ENCODE results near the gene SYNPR.
A peak's percentile ranks its signal among the peaks of the same experiment; 100 is the strongest.

SYNPR gene

DNA sequence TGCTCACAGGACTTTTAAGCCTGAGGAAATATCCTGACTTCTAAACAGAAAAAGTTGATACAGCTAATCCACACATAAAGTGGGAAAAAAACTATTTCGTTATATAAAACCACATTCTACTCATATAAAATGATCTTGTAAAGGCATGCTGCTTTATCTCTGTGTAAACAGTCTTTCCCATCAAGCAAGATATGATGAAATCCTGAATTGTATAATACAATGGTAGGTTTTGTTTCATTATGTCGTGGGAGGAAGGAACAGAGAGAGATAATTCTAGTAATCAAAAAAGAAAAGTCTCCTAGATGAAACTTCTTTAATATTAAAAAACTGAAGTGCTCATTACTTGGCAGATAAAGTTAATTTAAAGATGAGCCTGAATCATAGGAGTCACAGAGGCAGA, 281.8 kb downstream of the SYNPR start:
- DNase-seq = no peak

DNA sequence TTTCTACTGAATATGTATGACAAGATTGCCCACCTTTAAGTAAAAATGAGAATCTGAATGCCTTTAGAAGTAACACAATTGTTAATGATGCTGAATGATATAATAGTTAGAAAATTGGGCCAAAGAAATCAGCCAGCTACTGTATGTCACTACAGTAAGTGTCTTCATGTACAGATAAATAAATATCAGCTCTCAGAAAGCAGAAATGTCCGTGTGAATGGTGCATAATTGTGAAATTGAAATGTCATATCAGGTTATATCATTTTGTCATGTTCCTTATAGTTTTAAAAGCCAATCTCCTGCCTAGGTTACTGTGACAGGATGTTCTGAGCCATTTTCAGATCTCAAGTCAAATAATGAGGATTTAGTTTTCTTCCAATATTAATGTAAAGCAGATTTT, 283.8 kb downstream of the SYNPR start:
- DNase-seq = no peak

DNA sequence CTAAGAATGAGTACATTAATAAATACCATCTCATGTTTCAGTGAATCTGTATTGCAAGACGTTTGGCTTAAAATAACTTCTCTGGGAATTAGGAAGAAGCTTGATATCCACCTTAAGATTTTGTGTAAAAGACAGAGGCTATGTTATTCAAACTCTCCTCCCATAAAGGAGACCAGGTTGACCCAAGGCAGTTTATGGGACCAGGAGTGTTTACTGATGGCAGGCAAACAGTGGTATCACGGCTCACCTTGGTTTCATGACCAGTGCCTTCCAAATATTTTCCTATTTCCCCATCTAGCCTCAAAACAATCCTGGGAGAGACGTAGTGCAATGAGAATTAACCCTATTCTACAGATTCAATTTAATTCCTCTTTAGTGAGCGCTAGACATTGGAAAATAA, 284.2 kb downstream of the SYNPR start:
- no peak for DNase-seq

DNA sequence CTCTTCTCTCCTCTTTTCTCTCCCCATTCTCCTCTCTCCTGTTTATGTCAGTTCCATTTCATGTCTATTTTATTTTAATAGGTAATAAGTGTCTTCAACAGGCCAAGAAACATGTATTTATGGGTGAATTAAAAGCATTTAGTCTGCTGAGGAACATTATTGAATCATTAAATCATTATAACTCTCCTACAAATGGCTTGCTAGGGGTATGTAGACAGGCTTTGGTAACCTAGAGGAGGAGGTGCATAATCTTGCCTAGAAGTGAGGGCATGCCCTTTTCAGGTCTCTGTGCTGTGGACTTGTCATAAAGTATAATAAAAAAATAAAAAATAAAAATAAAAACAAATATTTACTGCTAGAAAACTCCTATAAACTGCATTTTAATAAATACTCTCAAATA, 285.5 kb downstream of the SYNPR start:
- DNase-seq = no peak

DNA sequence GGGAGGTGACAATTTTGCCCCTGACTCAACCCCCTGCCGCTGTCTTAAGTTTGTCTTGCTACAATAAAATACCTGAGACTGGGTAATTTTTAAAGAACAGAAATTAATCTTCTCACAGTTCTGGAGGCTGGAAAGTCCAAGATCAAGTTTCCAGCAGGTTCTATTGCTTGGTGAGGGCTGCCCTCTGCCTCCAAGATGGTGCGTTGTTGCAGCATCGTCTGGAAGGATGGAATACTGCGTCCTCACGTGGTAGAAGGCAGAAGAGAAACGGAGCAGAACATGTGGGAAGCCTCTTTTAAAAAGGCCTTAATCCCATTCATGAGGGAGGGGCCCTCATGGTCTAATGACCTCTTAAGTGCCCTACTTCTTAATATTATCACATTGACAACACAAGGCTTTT, 287.1 kb downstream of the SYNPR start:
- no peak for DNase-seq

DNA sequence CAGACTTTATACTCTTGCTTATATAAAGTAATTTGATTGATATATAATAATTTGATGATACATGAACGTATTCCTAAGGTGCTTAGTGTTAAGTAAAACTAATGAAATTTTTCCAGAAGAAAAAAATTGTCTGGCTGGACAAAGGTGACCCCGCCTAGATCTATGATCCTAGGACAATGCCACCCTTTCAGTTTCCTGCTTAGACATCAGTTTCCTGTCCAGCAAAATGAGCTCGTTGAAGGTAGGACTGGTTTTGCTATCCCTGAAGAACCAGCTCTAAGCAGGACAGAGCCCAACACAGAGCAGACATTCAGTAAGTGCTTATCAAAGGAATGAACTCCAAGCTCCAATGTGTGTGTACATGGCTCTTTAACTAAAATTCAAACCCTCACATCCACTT, 293.6 kb downstream of the SYNPR start:
- DNase-seq = no peak

DNA sequence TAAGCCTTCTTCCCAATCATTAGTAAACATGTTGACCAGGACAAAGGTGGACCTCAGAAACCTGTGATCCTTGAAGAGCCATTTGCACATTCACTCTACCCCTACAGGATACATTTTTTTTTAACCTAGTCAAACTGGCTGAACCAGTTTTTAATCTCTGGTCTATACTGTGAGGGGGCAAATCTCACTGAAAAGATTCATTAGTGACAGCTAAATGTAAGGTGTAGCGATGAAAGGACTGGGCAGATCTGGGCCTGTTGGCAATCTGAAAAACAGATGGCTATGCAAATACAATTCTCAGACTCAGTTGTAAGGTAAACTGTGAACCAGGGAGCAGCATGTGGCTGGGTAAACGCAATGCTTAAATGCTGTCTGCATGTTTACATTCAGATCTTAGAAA, 298.7 kb downstream of the SYNPR start:
- no peak for DNase-seq

DNA sequence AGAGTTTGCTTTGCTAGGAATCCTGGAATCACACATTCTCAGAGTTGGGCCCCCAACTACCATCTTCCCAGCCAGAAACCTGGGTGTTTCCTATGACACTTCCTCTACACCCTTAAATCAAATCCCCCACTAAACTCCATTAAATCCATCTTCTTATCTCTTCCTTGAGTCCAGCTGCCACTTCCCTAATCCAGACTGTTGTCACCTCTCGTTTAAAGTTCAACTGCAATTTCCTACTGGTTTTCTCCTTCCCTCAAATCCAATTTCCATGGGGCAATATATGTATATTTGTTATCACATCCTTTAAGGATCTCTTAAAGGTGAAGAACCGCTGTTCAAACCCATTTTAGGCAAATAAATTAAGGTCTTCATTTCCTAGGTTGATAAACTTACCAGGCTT, 300.8 kb downstream of the SYNPR start:
- no peak for DNase-seq

DNA sequence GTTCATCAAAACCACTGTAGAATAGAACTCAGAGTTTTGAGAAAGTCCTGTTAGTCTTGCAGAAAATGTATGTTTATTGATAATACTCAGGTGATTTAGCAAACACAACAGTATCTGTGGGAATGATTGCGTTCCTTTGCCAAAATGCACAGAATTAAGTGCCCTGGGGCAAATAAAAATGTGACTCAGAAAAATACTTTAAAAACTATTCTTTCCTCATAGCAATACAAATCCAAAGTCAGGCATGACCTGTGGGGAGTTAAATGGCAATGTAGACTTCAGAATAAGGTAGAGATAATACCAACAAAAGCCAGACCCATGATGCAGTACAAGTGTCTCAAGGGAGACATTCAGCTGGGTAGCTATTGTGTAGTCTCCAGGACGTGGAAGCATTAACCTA, 302.0 kb downstream of the SYNPR start:
- DNase-seq = no peak

DNA sequence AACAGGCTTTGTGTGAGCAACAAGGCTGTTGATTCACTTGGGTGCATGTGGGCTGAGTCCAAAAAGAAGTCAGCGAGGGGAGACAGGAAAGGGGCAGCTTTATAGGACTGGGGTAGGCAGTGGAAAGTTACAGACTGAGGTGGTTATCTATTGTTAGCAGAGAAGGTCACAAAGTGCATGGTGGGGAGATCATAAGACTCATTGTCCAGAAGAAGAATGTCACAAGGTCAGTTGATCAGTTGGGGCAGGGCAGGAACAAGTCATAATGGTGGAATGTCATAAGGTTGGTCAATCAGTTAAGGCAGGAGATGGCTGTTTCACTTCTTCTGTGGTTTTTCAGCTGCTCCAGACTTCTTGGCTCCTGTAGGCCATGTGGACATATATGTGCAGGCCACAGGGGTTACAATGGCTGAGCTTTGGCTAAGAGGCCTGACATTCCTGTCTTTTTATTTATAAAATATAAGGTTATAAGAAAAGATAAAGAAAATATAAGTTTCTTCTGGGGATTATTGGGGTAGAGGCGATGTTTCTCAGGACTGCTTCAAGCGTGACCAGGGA, 304.9 kb downstream of the SYNPR start:
- DNase-seq = no peak

DNA sequence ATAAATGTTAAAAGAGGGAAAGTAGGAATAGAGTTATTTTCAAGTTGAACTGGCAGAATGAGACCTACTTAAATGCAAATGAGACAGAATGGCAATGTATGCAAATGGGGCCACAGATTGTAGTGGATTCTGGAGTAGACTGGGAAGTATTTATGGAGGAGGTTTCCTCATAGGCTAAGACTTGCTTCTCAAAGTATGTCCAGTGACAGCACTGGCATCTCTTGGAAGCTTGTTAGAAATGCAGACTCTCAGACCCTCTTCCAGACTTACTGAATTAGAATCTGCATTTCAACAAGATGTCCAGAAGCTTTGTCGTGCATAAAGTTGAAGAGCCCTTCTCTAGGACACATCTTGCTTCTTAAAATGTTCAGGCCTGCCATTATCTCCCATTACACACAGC, 306.6 kb downstream of the SYNPR start:
- no peak for DNase-seq

DNA sequence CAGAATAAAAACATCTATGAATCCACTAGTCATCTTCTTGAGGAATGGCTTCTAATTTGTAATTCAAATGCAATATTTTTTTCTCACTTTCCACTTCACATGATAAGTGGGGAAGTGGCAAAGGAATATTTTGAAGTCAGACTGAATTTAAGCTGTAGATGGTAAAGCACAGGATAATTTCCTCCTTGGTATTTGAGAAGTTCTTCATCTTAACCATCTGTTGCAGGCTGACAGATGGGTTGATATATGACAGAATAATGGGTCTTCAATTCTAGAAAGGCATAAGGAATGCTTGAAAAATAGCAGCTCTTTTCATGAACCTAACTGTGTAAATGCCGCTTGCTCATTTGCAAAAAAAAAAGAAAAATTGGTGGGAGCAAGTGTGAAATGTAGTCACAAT, 307.8 kb downstream of the SYNPR start:
- no peak for DNase-seq

DNA sequence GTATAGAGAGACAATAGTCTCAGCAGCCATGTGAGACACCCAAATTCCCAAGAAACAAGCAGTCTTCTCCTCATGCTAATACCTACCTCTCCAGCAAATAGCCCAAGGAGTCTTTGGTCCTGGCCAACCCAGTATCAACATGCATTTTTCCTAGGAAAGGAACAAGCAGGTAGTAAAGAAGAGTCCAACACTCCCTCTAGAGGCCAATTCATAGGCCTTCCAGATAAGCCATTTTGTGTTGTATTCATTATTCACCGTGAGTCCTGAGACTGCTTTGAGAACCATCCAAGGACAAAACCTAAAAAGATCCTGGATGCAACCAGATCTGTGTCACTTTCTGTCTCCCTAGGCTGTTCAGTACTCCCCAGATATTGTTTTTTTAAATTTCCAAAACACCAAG, 310.8 kb downstream of the SYNPR start:
- peak; percentile 1 for DNase-seq

DNA sequence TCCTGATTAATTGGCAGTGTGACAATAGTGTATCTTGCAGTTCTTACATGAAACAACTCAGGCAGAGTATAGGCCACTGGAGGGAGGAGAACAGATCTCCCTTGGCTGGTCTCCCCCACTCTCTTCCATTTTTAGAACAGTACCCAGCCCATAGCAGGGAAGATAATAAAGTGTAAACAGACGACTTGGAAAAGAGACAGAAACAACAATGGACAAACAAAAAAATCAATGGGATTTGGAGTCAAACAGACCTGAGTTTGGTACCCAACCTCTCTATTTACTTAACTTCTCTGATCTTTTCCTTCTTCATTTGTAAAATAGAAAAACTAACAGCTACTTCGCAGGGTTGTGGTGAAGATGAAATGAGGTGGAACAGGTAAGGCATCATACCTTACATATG, 315.7 kb downstream of the SYNPR start:
- DNase-seq = no peak

DNA sequence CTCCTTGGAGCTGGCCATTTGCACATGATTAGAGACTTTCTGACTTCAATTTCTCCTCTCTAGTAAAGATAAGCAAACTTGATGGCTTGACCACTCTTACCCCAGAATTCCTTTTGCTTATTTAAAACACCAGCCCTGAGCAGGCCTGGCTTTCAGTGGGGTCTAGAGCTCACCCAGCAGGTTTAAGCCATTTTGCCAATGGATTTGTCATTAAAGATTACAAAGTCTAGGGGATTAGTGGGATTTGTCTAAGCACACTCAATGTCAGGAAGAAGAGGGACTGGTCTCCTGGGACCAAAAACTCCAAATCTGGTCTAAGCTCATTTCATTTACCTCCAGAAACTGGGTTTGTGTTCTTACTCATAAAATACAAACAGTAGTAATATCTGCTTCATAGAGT, 317.1 kb downstream of the SYNPR start:
- no peak for DNase-seq

DNA sequence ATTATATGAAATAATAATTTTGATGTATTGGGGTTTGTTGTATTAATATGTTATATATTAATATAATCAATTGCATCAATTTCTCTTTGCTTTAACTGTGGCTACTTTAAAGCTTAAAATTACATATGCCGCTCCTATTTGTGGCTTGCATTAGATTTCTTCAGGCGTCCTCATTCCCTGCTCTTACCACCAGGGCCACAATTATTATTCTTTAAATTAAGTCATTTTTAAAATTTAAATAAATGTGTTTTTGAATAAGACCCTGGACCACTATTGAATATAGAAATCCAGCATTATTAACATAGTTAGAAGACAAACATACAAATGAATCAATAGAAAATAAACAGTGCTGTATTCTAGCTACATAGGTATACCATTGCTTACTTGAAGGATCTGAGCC, 318.9 kb downstream of the SYNPR start:
- DNase-seq = no peak

DNA sequence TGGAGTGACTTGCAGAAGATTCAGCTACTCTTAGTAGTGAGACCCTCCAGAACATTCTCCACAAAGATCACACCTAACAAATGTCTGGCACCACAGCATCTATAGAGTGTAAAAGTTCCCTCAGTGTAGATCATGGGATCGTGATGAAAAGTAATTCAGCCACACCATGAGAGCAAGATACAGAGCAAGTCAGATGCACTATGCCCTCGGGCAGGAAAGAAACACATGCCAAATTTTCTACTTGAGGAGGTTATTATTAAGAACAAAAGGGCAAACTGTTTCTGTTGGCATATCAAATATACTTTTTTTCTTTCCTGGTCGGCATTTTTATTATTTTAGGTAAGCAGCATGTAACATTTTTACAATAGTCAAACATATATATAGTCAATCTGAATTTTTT, 329.6 kb downstream of the SYNPR start:
- no peak for DNase-seq

DNA sequence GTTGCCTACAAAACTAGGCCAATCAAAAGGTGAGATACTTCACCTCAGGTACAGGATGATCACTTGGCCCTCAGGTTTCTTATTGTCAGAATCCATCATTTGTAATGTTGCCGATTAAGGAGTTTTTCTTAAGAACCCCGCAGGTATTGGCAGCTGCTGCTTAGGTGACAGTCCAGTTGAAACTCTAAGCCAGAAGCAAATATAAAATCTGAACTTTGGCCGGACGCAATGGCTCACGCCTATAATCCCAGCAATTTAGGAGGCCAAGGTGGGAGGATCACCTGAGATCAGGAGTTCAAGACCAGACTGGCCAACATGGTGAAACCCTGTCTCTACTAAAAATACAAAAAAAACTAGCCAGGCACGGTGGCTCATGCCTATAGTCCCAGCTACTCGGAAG, 331.3 kb downstream of the SYNPR start:
- DNase-seq = no peak

DNA sequence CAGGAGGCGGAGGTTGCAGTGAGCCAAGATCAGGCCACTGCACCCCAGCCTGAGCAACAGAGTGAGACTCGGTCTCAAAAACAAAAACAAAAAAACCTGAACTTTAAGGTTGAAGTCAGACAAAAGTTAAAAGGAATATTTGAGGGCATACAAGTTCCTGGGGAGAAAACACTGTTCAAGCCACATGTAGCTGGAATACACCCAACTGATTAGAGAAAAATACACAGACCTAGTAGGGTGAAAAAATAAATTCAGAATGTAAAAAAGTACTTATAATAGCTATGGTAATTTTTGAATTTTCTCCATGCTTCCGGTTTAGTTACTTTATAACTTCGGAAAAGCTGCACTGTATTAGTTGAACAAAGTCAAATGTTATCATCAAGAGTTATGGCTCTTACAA, 331.7 kb downstream of the SYNPR start:
- DNase-seq = no peak

DNA sequence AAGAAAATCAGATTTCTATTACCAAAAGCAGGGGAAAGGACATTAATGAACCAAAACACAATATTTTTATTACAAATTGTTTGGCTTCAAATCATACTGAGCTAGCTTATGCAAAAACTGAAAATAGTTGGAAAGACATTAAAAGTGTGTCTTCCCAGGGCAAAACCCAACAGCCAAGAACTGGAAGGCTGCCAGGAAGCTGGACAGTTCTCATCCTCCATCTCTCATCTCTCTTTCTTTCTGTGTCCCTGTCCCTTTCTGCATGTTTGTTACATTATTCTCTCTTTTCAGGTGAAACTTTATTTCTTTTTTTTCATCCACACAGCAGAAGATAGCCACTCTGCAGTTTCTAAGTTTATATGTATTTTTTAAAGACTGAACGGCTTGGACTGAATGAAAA, 333.3 kb downstream of the SYNPR start:
- DNase-seq = no peak

DNA sequence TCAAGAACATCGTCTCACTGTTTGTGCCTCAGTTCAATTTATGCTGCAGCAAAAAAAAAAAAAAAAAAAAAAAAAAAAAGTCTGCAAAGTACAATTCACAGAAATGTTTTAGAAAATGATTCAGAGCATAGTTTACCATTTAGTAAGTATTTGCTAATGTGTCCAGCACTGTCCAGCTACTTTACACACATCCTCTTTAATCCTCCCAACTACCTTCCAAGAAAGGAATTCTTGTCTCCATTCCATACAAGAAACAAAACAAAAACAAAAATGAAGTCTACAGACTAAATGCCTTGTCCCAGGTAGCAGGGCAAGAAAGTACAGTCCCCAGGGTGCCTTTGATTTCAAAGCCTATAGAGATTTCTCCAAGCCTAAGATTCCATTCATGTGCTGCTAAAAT, 335.5 kb downstream of the SYNPR start:
- no peak for DNase-seq

DNA sequence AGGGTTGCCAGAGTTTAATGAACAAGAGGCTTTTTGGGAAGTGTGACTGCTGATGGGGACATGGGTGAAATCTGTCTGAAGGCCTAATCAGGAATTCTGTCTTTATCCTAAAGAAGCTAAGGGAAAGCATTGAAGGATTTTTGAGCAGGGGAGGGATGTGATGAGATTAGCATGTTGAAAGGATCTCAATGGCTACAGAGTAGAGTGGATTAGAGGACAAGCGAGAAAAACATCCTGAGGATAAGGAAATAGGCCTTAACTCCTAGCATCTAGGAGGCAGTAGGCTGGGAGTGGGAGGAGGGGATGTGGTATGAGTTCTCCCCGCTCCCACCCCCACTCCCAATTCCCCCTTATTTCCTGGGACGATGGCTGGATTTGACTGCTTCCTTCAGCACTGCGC, 339.3 kb downstream of the SYNPR start:
- no peak for DNase-seq

DNA sequence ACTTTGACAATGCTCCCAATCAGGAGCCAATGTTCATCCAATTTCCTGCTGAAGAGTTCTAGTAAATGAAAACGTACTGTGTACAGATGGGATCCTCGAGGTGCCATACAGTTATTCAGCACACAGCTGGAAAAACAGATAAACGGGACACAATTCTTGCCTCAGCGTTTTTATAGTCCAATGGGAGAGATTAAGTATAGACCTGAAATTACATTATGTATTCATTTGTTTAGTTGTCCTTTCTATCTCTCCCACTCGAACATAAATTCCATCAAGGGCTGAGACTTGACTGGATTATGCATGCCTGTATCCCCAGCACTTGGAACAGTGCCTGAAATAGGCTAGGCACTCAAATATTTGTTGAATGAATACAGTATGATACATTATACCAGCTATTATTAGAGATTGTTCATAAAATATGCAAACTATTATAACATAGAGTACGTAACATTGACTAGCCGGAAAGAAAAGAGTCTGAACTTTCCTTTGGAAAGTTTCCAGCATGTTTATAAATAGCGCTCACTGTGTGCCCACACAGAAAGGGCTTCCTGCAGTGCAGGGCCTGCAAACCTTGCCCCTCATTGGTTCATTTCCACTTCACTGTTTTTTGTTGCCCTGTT, 346.9 kb downstream of the SYNPR start:
- no peak for DNase-seq

DNA sequence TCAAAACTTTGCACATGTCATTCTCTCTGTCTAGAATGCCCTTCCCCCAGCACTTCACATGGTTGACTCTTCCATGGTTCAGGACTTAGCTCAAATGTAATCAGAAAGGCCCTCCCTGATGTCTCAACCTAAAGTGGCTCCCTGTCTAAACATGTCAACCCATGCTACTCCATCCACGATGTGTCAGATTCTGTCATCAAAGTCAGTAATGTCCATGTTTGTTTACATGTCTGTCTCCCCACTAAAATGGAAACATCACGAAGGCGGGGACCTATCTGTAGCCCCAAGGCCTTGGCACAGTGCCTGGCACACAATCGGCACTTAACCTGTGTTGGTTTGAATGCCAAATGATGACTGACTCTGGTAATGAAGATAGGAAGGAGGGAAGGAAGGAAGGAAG, 353.6 kb downstream of the SYNPR start:
- no peak for DNase-seq

DNA sequence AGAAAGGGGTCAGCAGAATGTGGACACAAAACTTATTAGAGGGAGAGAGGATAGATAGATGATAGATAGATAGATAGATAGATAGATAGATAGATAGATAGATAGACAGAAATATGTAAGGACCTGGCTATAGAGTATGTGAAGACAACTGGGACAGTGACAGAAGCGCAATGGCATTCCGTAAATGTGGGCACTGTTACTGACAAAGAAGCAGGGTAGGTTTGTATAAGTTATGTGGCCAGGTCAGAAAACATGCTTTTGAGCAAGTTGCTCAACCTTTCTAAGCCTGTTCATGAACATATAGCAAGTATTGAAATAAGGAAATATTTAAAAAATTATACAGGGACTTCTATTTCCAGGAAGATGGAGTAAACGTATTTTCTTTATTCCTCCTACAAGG, 357.1 kb downstream of the SYNPR start:
- DNase-seq = no peak

DNA sequence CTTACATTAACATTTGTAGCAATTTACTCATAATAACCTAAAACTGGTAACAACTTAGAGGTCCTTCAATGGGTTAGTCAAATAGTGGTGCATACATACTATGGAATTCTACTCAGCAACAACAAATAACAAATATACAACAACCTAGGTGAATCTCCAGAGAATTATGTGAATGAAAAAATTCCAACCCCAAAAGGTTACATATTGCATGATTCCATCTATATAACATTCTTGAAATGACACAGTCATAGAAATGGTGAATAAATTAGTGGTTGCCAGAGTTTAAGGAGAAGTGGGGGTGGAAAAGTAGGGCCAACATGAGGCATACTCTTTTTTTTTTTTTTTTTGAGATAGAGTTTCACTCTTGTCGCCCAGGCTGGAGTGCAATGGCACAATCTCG, 361.7 kb downstream of the SYNPR start:
- DNase-seq = no peak

All from hematopoietic multipotent progenitor cell treated with erythropoietin and hydrocortisone succinate and interleukin-3 and kit ligand, for 4 days (in vitro differentiated cells).